ENCODE data around the gene FBXO31. TPM values are rescaled to one million over a fixed set of nuclear protein-coding genes. Genes with fewer than 3 reads are reported as not detected.
"Not testable (repeated sequence)": the region's sequence is repeated elsewhere in the genome, so short reads cannot be mapped to it uniquely, and the experiment has no call there.

The FBXO31 gene
- total and polyA plus RNA-seq, 10 of the 15 experiments (the other 5 are each of a cell fraction or from before 2014, with no cell fraction given), result 0.19 to 33.1 (median 10.3) TPM

DNA sequence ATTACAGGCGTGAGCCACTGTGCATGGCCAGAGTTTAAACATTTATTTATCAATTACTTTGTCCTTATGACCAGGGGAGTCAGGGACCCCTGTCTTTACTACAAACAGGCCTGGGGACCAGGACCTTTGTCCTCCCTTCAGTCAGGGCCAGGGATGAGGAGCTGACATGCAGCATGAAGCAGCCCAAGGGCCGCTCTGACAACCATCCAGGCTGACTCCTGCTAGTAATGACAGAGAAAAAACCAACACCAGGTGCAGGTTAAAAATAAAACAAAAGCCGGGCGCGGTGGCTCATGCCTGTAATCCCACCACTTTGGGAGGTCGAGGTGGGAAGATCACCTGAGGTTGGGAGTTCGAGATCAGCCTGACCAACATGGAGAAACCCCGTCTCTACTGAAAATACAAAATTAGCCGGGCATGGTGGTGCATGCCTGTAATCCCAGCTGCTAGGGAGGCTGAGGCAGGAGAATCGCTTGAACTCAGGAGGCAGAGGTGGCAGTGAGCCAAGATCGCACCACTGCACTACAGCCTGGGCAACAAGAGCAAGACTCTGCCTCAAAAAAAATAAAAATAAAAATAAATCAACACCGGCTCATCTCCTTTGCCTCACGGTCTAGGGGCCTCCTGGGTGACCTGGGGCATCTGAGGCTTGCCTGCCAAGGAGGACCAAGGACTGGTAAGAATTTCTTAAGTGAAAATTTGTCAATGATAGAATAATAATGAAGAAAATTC, 20.6 kb downstream of the FBXO31 start:
- in situ Hi-C loops (cut with MboI); DNase-seq (ENCODE audit: low read depth, low spot score); H4K20me1 ChIP-seq (ENCODE audit: control insufficient read depth, insufficient read depth); H2AFZ ChIP-seq (ENCODE audit: control insufficient read depth, low read depth, low read length); ATAC-seq; SMC1A ChIA-PET (ENCODE audit: uncharacterized antibody, unreplicated experiment); BruUV-seq (replicated peaks); H3K4me2 ChIP-seq (ENCODE audit: control insufficient read depth, insufficient read depth); H3K27me3 ChIP-seq (replicated peaks in 1 of 2; ENCODE audit: control insufficient read depth in 2 of 2, insufficient read depth in 2 of 2, low read length in 1 of 2); H3K4me3 ChIP-seq; RAD21 ChIA-PET (ENCODE audit: unreplicated experiment); intact Hi-C loops (cut with micrococcal nuclease; ENCODE audit: unreplicated experiment); H3K4me1 ChIP-seq (ENCODE audit: control insufficient read depth, insufficient read depth, low read length); H3K9ac ChIP-seq (ENCODE audit: control insufficient read depth, insufficient read depth, low read length); H3K9me3 ChIP-seq (replicated peaks; ENCODE audit: control insufficient read depth, insufficient read depth, low read length); H3K27ac ChIP-seq (ENCODE audit: control insufficient read depth, insufficient read depth); FAIRE-seq; H3K79me2 ChIP-seq (ENCODE audit: control insufficient read depth, insufficient read depth, low read length); POLR2A ChIA-PET: not testable (repeated sequence)
- 98% methylated on average over 13 of the region's 13 CpGs for WGBS (ENCODE audit: insufficient coverage, insufficient replicate concordance, low lambda C conversion rate, missing lambda C conversion rate)
- peaks cover 20 to 24% of the 10 kb centered on the region in 2 experiments for H3K36me3 ChIP-seq (ENCODE audit: control insufficient read depth in 2 of 2, insufficient read depth in 2 of 2, low read length in 1 of 2)
- CTCF ChIA-PET, result interaction anchor here (1.4 kb wide), 1 partner anchor 31 kb away, joined by 3 read pairs; no protein-coding TSS in a partner anchor

DNA sequence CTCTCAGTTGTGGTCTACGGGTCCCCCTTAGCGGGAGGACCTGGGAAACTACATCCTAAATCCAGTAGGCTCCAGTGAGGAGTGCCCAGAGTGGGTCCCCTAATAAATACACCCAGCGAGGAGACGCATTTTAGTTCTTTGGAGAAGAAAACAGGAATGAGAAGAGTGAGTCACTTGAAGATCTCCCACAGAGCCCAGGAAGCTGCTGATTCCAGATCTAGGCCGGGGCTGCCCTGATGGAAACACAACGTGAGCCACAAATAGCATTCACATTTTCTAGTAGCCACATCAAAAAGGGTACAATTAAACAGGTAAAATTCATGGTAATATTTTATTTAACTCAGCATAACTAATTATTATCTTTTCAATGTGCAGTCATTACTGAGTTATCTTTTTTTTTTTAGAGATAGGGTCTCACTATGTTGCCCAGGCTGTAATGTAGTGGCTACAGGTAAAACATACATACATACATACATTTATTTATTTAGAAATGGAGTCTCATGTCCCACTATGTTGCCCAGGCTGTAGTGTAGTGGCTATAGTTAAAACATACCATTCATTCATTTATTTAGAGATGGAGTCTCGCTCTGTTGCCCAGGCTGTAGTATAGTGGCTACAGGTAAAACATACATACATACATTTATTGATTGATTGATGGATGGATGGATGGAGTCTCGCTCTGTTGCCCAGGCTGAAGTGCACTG, 21.5 kb downstream of the FBXO31 start:
- ChIA-PET CTCF (interaction anchor here (1.4 kb wide), 1 partner anchor 32 kb away, joined by 3 read pairs; no protein-coding TSS in a partner anchor), SMC1A (ENCODE audit: uncharacterized antibody, unreplicated experiment) (no interaction called here)
- no TSS peak for BruUV-seq (replicated peaks)

More for the DNA sequence above, 21.5 kb downstream of the FBXO31 start:
- Histone ChIP-seq H3K4me2 (ENCODE audit: control insufficient read depth, insufficient read depth) (no peak overlapping the region), H3K79me2 (ENCODE audit: control insufficient read depth, insufficient read depth, low read length) (no peaks in the 10 kb centered on the region), H3K9me3 (replicated peaks; ENCODE audit: control insufficient read depth, insufficient read depth, low read length) (no peaks in the 10 kb centered on the region), H3K27ac (ENCODE audit: control insufficient read depth, insufficient read depth) (no peak overlapping the region), H3K4me1 (ENCODE audit: control insufficient read depth, insufficient read depth, low read length) (no peaks in the 10 kb centered on the region), H3K9ac (ENCODE audit: control insufficient read depth, insufficient read depth, low read length) (no peak overlapping the region), H4K20me1 (ENCODE audit: control insufficient read depth, insufficient read depth) (no peaks in the 10 kb centered on the region), H3K4me3 (no peak overlapping the region), H3K36me3 (ENCODE audit: control insufficient read depth in 2 of 2, insufficient read depth in 2 of 2, low read length in 1 of 2) (peaks cover 20 to 24% of the 10 kb centered on the region in 2 experiments), H3K27me3 (replicated peaks in 1 of 2; ENCODE audit: control insufficient read depth in 2 of 2, insufficient read depth in 2 of 2, low read length in 1 of 2) (no peaks in the 10 kb centered on the region), H2AFZ (ENCODE audit: control insufficient read depth, low read depth, low read length) (no peak overlapping the region)
- ChIA-PET RAD21 (ENCODE audit: unreplicated experiment) (no interaction called here), POLR2A (no interaction called here)
- no peak for TF ChIP-seq CBX3 (IDR thresholded peaks at IDR 0.05; ENCODE audit: borderline replicate concordance, low read depth)
- no peak for TF ChIP-seq POLR2AphosphoS2 (IDR thresholded peaks at IDR 0.05; ENCODE audit: low read depth, low read length)
- TF ChIP-seq SREBF1 (IDR thresholded peaks at IDR 0.05; ENCODE audit: low read length), result no peak
- no peak for TF ChIP-seq CHD4 (IDR thresholded peaks at IDR 0.05)
- TF ChIP-seq, protein P1, sequence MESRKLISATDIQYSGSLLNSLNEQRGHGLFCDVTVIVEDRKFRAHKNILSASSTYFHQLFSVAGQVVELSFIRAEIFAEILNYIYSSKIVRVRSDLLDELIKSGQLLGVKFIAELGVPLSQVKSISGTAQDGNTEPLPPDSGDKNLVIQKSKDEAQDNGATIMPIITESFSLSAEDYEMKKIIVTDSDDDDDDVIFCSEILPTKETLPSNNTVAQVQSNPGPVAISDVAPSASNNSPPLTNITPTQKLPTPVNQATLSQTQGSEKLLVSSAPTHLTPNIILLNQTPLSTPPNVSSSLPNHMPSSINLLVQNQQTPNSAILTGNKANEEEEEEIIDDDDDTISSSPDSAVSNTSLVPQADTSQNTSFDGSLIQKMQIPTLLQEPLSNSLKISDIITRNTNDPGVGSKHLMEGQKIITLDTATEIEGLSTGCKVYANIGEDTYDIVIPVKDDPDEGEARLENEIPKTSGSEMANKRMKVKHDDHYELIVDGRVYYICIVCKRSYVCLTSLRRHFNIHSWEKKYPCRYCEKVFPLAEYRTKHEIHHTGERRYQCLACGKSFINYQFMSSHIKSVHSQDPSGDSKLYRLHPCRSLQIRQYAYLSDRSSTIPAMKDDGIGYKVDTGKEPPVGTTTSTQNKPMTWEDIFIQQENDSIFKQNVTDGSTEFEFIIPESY (IDR thresholded peaks at IDR 0.05), result no peak
- no peak for TF ChIP-seq MTA3 (IDR thresholded peaks at IDR 0.05; ENCODE audit: borderline replicate concordance, low read length)
- TF ChIP-seq, protein P2, sequence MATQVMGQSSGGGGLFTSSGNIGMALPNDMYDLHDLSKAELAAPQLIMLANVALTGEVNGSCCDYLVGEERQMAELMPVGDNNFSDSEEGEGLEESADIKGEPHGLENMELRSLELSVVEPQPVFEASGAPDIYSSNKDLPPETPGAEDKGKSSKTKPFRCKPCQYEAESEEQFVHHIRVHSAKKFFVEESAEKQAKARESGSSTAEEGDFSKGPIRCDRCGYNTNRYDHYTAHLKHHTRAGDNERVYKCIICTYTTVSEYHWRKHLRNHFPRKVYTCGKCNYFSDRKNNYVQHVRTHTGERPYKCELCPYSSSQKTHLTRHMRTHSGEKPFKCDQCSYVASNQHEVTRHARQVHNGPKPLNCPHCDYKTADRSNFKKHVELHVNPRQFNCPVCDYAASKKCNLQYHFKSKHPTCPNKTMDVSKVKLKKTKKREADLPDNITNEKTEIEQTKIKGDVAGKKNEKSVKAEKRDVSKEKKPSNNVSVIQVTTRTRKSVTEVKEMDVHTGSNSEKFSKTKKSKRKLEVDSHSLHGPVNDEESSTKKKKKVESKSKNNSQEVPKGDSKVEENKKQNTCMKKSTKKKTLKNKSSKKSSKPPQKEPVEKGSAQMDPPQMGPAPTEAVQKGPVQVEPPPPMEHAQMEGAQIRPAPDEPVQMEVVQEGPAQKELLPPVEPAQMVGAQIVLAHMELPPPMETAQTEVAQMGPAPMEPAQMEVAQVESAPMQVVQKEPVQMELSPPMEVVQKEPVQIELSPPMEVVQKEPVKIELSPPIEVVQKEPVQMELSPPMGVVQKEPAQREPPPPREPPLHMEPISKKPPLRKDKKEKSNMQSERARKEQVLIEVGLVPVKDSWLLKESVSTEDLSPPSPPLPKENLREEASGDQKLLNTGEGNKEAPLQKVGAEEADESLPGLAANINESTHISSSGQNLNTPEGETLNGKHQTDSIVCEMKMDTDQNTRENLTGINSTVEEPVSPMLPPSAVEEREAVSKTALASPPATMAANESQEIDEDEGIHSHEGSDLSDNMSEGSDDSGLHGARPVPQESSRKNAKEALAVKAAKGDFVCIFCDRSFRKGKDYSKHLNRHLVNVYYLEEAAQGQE (IDR thresholded peaks at IDR 0.05; ENCODE audit: low read depth, low read length), result no peak
- no peak for TF ChIP-seq CHD1 (IDR thresholded peaks at IDR 0.05; ENCODE audit: low read depth, low read length)
- no peak for TF ChIP-seq MEF2A (IDR thresholded peaks at IDR 0.05; ENCODE audit: insufficient read depth, low read depth, low read length)
- no peak for FAIRE-seq
- no peak for ATAC-seq
- in situ Hi-C loops (cut with MboI) (no loop called here), intact Hi-C loops (cut with micrococcal nuclease; ENCODE audit: unreplicated experiment) (no loop called here)
- no peak for DNase-seq (ENCODE audit: low read depth, low spot score)
- 96% methylated on average over 8 of the region's 8 CpGs for WGBS (ENCODE audit: insufficient coverage, insufficient replicate concordance, low lambda C conversion rate, missing lambda C conversion rate)
